ENCODE measurements around the gene EPB41L2.
"Not testable (repeated sequence)": the region's sequence is repeated elsewhere in the genome, so short reads cannot be mapped to it uniquely, and the experiment has no call there.

The EPB41L2 gene

DNA sequence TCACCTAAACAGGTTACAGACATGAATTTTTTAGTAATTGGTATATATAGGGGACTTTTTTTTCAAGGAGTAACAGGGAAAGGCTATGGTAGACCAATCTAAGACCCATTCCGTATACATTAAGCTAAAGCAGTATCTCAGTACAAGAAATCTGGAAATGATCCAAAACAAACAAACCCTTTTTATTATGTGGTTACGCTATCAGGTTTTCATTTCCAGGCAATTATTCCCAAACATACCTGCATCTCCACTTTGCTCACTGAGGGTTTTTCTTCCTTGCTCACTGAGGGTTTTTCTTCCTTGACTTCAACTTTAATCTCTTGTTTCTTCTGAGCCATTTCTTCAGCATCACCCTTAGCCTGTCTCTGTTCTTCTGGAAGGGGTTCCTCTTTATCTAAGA is 107.3 kb downstream of the EPB41L2 start:
- DNase-seq (ENCODE audit: low read depth) = no peak
- TF ChIP-seq, protein P1, sequence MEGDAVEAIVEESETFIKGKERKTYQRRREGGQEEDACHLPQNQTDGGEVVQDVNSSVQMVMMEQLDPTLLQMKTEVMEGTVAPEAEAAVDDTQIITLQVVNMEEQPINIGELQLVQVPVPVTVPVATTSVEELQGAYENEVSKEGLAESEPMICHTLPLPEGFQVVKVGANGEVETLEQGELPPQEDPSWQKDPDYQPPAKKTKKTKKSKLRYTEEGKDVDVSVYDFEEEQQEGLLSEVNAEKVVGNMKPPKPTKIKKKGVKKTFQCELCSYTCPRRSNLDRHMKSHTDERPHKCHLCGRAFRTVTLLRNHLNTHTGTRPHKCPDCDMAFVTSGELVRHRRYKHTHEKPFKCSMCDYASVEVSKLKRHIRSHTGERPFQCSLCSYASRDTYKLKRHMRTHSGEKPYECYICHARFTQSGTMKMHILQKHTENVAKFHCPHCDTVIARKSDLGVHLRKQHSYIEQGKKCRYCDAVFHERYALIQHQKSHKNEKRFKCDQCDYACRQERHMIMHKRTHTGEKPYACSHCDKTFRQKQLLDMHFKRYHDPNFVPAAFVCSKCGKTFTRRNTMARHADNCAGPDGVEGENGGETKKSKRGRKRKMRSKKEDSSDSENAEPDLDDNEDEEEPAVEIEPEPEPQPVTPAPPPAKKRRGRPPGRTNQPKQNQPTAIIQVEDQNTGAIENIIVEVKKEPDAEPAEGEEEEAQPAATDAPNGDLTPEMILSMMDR (IDR thresholded peaks at IDR 0.05; ENCODE audit: insufficient read depth, low read depth, low read length, missing control alignments) = no peak
- H3K4me3 ChIP-seq (ENCODE audit: low read length) = no peak overlapping the region

DNA sequence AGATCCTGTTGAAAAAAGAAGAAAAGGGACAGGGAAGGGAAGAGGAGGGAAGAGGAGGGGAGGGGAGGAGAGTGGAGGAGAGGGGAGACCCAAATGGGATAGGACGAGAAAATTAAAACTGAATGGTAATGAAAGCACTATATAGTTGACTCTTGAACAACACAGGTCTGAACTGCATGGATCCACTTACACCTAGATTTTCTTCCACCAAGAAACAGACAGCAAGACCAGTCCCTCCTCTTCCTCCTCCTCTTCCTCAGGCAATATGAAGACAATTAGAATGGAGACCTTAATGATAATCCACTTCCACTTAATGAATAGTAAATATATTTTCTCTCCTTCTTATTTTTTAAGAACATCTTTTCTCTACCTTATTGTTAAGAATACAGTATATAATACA is 113.5 kb downstream of the EPB41L2 start:
- TF ChIP-seq, protein P1 (IDR thresholded peaks at IDR 0.05; ENCODE audit: insufficient read depth, low read depth, low read length, missing control alignments) = no peak
- DNase-seq (ENCODE audit: low read depth) = no peak
- no peak overlapping the region for H3K4me3 ChIP-seq (ENCODE audit: low read length)

DNA sequence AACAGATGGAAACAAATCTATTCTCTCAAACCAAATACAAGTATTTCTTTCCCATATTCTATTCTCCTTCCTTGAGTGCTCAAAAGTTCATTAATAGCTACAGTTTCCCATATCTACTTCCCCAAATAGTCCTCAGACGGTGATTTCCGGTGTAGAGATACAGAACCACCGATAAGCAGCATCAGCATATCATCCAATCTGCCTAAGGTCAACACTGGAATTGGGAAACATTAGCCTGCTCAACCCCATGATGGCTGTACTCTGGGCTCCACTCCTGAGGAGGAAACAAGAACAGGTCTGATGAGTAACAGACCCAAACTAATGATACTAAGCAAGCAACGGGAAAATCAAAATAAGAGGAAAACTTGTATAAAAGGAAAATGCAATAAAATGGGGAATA is 115.6 kb downstream of the EPB41L2 start:
- TF ChIP-seq, protein P1 (IDR thresholded peaks at IDR 0.05; ENCODE audit: insufficient read depth, low read depth, low read length, missing control alignments) = no peak
- H3K4me3 ChIP-seq (ENCODE audit: low read length) = no peak overlapping the region
- DNase-seq (ENCODE audit: low read depth) = peak; percentile 5

DNA sequence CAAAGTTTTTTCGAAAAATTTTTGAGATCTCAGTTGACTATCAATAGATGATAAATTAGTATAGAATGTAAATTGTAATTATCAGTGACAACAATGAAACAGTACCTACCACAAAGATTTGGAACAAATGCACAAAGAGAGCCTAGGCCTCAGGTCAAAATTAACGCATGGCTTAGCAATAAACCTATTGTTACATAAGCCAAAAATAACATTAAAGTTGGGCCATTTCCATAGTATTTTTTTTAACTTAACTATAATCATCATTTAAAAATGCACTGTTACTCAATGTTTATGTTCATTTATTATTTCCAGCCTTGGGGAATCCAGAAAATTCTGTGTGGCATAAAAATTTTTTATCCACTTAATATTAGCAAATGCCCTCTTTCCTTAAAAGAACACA is 117.0 kb downstream of the EPB41L2 start:
- DNase-seq (ENCODE audit: low read depth) = no peak
- TF ChIP-seq, protein P1 (IDR thresholded peaks at IDR 0.05; ENCODE audit: insufficient read depth, low read depth, low read length, missing control alignments) = no peak
- H3K4me3 ChIP-seq (ENCODE audit: low read length) = no peak overlapping the region

DNA sequence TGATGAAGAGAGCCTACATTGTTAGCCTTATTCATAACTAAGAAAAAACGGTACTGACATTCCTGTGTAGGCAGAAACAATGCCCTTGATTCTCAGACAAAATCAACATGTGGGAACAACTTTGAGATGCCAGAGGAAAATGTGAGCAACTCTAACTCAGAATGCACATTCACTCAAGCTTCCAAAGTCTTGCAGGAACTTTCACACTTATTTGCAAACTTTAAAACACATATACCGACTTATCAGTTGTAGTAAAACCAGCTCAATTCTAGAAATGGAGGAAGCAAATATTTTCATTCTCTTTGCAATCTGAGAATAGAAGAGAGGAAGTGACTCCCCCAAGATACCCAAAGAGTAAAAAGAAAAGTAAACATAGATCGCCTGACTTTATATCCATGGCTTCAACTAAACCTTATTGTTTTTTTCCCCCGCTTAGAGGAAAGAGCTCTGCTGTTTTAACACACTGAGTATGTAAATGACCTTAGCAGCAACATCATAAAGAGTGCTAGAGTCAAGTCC is 117.6 kb downstream of the EPB41L2 start:
- no peak overlapping the region for H3K4me3 ChIP-seq (ENCODE audit: low read length)
- peak; percentile 3 for DNase-seq (ENCODE audit: low read depth)
- TF ChIP-seq, protein P1 (IDR thresholded peaks at IDR 0.05; ENCODE audit: insufficient read depth, low read depth, low read length, missing control alignments) = no peak

DNA sequence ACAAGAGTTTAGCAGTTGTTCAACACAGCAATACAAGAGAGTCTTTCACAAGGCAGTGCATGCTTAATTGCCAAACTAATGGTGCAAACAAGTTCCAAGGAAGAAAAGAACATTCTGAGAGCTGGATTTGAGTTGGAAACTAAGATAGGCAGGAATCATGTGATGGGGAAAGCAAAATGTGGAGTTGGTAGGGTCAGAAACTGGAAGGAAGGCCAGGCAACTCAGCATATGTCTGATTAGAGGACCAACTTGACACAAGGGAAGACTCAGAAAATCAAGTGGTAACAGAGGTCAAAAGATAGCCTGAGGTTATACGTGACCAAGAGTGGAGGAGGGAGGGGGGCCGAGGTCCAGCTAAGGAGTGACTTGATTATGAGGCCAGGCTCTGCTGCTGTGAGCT is 118.6 kb downstream of the EPB41L2 start:
- H3K4me3 ChIP-seq (ENCODE audit: low read length) = no peak overlapping the region
- TF ChIP-seq, protein P1 (IDR thresholded peaks at IDR 0.05; ENCODE audit: insufficient read depth, low read depth, low read length, missing control alignments) = no peak
- no peak for DNase-seq (ENCODE audit: low read depth)

DNA sequence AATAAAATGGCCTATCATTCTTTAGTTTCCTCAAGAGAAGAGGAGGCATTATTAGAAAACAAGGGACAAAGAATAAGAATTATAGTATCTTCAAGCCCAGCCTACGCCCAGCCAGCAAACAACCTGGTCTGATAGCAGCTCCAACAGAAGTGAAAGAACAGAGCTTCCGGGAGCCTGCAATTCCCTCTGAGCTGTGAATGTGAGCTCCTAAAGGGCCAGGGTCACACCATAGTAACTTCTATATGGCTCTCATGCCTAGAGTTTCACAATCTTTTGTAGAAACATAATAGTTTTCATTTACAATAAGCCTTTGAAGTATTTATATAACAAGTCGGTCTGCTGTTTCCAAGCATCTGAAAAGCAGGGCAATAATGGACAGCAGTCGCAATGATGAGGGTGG is 119.3 kb downstream of the EPB41L2 start:
- H3K4me3 ChIP-seq (ENCODE audit: low read length) = no peak overlapping the region
- TF ChIP-seq, protein P1 (IDR thresholded peaks at IDR 0.05; ENCODE audit: insufficient read depth, low read depth, low read length, missing control alignments) = no peak
- DNase-seq (ENCODE audit: low read depth) = no peak

DNA sequence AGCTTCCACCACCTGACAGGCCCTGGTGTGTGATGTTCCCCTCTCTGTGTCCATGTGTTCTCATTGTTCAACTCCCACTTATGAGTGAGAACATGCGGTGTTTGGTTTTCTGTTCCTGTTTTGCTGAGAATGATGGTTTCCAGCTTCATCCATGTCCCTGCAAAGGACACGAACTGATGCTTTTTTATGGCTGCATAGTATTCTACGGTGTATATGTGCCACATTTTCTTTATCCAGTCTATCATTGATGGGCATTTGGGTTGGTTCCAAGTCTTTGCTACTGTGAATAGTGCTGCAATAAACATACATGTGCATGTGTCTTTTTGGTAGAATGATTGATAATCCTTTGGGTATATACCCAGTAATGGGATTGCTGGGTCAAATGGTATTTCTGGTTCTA is 120.3 kb downstream of the EPB41L2 start:
- not testable (repeated sequence) for H3K4me3 ChIP-seq (ENCODE audit: low read length)

More for the DNA sequence above, 120.3 kb downstream of the EPB41L2 start:
- DNase-seq (ENCODE audit: low read depth) = not testable (repeated sequence)

Data from epithelial cell of esophagus (primary cell).